ENCODE data around the gene SLC25A11.

The SLC25A11 gene

DNA sequence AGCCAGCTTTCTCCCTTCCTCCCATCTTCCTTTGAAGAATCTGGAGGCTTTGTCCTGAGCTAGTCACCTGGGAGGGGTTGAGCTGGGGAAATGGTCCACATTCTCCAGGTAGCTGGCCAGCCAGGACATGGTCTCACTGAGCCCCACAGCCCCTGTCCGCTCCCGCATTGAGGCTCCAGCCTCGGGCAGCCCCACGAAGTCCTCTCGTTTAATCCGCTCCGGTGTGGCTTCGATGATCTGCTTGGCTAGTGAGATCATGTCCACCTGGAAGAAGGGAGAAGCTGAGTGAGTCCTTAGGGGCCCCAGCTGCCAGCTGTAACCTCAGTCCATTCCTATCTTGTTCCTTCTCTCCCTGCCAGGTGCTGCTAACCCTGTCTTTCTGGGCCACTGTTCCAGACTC, 30.4 kb upstream of the SLC25A11 start:
- DNase-seq (ENCODE audit: low read depth in 2 of 2), result no peak

DNA sequence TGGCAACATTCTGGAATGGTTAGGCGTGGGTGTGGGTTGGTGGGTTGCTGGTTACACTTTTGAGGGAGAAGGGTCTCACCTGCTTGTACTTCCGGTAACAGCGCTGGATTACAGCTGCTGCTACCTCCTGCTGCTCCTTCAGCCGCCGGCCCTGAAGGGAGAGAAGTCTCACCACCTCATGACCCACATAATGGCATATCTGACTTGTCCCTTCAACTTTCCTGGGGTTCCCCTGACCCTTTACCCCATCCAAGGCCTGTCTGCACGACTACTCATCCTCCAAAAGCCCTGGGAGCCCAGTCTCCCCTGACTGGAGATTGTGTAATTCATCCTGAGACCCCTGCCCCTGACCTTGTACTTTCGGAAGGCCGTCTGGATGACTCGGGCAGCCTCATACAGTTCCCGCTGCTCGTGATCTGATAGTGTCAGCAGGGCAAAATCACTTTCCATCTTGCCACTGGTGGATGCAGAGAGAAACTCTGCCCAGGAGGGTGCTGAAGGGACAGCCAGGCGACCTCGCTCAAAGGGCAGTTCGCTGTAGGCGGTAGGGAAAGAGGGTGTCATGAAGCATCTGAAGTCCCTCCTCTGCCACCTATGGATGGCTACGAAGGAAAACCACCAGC, 29.8 kb upstream of the SLC25A11 start:
- peak overlapping the region; percentile 68 to 71 for H3K4me3 ChIP-seq (replicated peaks in 1 of 2; ENCODE audit: low read depth in 2 of 2, low read length in 2 of 2)
- TF ChIP-seq, protein P1, sequence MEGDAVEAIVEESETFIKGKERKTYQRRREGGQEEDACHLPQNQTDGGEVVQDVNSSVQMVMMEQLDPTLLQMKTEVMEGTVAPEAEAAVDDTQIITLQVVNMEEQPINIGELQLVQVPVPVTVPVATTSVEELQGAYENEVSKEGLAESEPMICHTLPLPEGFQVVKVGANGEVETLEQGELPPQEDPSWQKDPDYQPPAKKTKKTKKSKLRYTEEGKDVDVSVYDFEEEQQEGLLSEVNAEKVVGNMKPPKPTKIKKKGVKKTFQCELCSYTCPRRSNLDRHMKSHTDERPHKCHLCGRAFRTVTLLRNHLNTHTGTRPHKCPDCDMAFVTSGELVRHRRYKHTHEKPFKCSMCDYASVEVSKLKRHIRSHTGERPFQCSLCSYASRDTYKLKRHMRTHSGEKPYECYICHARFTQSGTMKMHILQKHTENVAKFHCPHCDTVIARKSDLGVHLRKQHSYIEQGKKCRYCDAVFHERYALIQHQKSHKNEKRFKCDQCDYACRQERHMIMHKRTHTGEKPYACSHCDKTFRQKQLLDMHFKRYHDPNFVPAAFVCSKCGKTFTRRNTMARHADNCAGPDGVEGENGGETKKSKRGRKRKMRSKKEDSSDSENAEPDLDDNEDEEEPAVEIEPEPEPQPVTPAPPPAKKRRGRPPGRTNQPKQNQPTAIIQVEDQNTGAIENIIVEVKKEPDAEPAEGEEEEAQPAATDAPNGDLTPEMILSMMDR (IDR thresholded peaks at IDR 0.05; ENCODE audit: low read depth, low read length), result no peak
- no peak for DNase-seq (ENCODE audit: low read depth in 2 of 2)

More for the DNA sequence above, 30.4 kb upstream of the SLC25A11 start:
- TF ChIP-seq, protein P1 (IDR thresholded peaks at IDR 0.05; ENCODE audit: low read depth, low read length), result no peak
- no peak overlapping the region for H3K4me3 ChIP-seq (replicated peaks in 1 of 2; ENCODE audit: low read depth in 2 of 2, low read length in 2 of 2)

DNA sequence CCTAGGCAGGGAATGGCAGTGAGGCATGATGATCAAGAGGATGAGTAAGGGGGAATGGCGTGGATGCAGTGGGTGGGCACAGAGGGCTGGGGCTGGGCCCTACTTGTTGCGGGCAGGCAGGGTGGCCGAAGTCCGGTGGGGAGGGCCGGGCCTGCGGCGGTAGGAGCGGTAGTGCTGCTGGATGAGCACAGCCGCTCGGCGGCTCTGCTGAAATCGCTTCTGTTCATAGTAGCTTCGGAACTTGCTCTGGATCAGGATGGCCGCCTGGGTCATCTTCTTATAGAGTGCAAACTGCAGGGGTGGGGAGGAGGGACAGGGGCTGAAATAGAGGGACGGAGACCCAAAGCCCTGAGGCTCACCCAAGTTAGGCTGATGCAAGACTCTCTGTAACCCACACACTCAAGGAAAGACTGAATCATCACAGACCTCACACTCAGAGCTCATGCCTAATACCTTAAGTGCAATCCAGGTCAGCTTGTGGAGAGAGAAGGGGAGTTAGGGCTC, 29.3 kb upstream of the SLC25A11 start:
- peak overlapping the region; percentile 68 to 71 for H3K4me3 ChIP-seq (replicated peaks in 1 of 2; ENCODE audit: low read depth in 2 of 2, low read length in 2 of 2)
- TF ChIP-seq, protein P1 (IDR thresholded peaks at IDR 0.05; ENCODE audit: low read depth, low read length), result no peak
- peak; percentile 90 to 95 for DNase-seq (ENCODE audit: low read depth in 2 of 2)

DNA sequence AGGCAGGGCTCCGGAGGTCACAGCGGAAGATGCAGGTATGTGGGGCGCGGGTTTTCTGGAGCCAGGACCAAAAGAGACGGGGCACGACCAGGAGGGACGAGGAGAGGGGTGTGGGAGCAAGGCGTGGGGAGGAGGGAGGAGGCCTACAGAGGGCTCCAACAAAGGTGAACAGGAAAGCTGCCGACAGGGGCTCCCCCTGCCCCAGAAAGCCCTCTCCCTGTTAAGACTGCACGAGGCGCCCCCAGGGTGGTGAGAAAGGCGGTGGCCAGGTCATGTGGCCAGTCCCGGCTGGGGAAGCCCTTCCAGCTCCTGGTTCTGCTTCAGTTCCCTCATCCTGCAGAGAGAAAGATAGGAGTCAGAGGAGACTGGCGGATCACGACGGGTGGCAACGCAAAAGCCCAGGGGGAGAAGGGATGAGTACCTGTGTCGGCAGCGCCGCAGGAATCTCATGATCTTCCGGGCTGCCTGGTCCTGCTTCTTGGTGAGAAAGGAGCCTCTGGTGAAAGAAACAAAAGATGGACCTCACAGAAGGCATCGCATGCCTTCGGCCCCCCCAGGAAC, 28.7 kb upstream of the SLC25A11 start:
- peak overlapping the region; percentile 68 to 71 for H3K4me3 ChIP-seq (replicated peaks in 1 of 2; ENCODE audit: low read depth in 2 of 2, low read length in 2 of 2)
- DNase-seq (ENCODE audit: low read depth in 2 of 2), result no peak
- TF ChIP-seq, protein P1 (IDR thresholded peaks at IDR 0.05; ENCODE audit: low read depth, low read length), result no peak

DNA sequence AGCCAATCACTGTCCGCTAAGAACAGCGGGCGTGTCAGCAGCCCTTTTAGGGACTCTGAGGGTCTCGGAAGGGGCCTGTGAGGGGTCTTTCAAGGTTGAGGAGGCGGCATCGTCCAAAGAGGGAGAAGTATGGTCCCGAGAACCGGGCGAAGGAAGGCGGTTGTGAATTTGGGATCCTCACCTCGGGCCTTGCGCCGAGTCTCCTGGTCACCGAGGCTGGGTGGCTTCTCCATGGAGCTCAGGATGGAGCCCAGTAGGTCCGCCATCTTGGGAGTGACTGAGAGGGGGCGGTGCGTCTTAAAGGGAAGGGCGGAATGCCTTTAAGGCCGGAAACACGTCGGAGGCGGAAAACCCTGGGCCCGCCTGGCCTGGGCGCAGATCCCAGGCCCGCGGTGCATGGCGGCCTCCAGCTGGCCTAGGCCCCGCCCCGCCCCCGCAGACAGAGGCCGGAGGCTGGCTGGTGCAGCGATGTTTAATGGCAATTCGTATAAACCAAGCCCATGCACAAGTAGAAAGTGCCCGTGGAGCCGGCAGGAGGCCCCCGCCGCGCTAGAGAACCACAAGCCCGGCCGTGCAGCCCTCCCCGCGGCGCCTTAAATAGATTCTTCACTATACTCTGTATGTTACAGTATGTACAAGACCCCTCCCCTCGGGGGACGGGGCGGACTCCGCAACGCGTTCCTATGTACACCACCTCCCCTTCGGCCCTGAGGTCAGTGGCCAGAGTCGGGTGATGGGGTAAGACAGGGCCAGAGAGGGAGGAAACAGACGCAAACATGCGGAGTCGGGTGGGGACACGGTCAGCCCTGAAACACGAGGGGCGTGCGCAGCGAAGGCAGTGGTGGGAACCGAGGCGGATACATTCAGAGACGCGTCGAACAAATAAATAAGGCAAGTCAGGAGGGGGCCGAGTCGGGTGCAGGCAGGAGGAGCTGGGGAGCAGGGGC, 28.0 kb upstream of the SLC25A11 start, which contains the start of gene SPAG7:
Gene SPAG7 (minus strand): TSS at position 279 of the 947 bp plus-strand sequence. CDS start 13 bp downstream, at position 266.
- H3K4me3 ChIP-seq (replicated peaks in 1 of 2; ENCODE audit: low read depth in 2 of 2, low read length in 2 of 2), result peak within 1 kb of the TSS; percentile 68 to 71
- TF ChIP-seq, protein P1 (IDR thresholded peaks at IDR 0.05; ENCODE audit: low read depth, low read length), result no peak
- peak; percentile 99 for DNase-seq (ENCODE audit: low read depth in 2 of 2)

DNA sequence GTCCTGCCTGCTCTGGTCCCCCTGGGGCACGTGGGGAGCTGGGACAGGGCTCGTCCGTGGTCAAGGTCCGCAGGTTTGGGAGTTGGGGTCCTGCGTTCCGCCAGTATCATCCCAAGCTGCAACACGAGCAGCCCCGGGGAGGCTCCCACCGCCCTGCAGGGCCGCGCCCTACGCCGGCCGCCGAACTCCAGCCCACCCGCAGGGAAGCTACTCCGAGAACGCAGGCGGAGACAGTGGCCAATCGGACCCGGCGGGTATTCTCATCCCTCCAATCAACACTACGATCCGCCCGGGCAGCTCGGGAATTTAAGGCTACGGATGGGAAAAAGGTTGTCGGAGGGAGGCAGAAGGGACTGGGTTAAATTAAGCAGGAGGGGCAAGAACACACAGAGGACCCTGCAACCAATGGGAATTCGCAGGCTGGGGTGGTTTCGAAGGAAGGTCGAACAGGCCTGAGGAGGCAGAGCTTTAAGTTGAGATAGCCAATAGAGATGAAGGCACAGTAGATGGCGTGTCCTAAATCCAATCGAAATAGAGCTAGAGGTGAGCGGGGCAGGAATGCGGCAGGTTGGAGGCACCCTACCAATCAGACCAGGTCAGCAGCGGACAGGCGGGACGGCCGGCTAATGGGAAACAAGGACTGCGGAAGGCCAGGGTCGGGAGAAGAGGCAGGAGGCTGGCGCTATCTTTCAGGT, 27.1 kb upstream of the SLC25A11 start:
- DNase-seq (ENCODE audit: low read depth in 2 of 2), result peak; percentile 100
- TF ChIP-seq, protein P1 (IDR thresholded peaks at IDR 0.05; ENCODE audit: low read depth, low read length), result no peak
- peak overlapping the region; percentile 68 to 71 for H3K4me3 ChIP-seq (replicated peaks in 1 of 2; ENCODE audit: low read depth in 2 of 2, low read length in 2 of 2)
